Osteoblast (primary cell): Measurements from ENCODE around the gene DDO. TPM values are rescaled to one million over a fixed set of nuclear protein-coding genes. Genes with fewer than 3 reads are reported as not detected.

Source experiments
- DNase-seq: peaks from one replicate; pipeline ENCODE4 v3.0.0; 2011; ENCODE audit warnings: low spot score, mixed read lengths; ENCODE audit not compliant: insufficient read length; ENCODE audit errors: missing footprints
- H2AFZ ChIP-seq: 2 replicates; pipeline ENCODE4 v1.6.0; 2011; ENCODE audit warnings: mild to moderate bottlenecking, low read length
- H3K27ac ChIP-seq: 2 replicates; pipeline ENCODE4 v1.5.1; 2011; ENCODE audit warnings: mild to moderate bottlenecking, low read depth, low read length, moderate library complexity
- H3K27me3 ChIP-seq: 2 replicates; pipeline ENCODE4 v1.6.0; 2012; ENCODE audit warnings: mild to moderate bottlenecking, control low read depth, inconsistent platforms, low read length, moderate library complexity; ENCODE audit not compliant: insufficient read depth
- H3K36me3 ChIP-seq: 2 replicates; pipeline ENCODE4 v1.5.1; 2011; ENCODE audit warnings: mild to moderate bottlenecking, low read length, control low read depth, moderate library complexity; ENCODE audit not compliant: insufficient read depth
- H3K4me1 ChIP-seq: 2 replicates; pipeline ENCODE4 v1.5.1; 2011; ENCODE audit warnings: mild to moderate bottlenecking, low read length, control low read depth, moderate library complexity; ENCODE audit not compliant: insufficient read depth
- H3K4me2 ChIP-seq: 2 replicates; pipeline ENCODE4 v1.6.0; 2011; ENCODE audit warnings: mild to moderate bottlenecking, low read length; ENCODE audit not compliant: insufficient read depth
- H3K4me3 ChIP-seq: fragments of 200-600 bp; sonication (generic); 3 replicates; pipeline ENCODE4 v1.5.1; 2012; ENCODE audit warnings: mild to moderate bottlenecking, low read length, inconsistent platforms; ENCODE audit not compliant: insufficient read depth
- H3K79me2 ChIP-seq: 2 replicates; pipeline ENCODE4 v1.6.0; 2012; ENCODE audit warnings: mild to moderate bottlenecking, low read length, control low read depth, inconsistent platforms; ENCODE audit not compliant: insufficient read depth
- H3K9me3 ChIP-seq: 2 replicates; pipeline ENCODE4 v1.5.1; 2011; ENCODE audit warnings: low read depth, low read length, control low read depth
- H4K20me1 ChIP-seq: 2 replicates; pipeline ENCODE4 v1.6.0; 2012; ENCODE audit warnings: mild to moderate bottlenecking, low read length, control low read depth; ENCODE audit not compliant: insufficient read depth
- CTCF ChIP-seq: IDR thresholded peaks from 2 replicates; pipeline ENCODE4 v1.5.1; 2011; ENCODE audit warnings: mild to moderate bottlenecking, low read depth, low read length, moderate library complexity; ENCODE audit errors: extremely low read depth
- total RNA-seq: library from RNA; depleted of rRNA; stranded (reverse); fragments of >200 nt; gene quantifications from 2 replicates; pipeline ENCODE4 v1.2.3, GENCODE V29; 2012

The DDO gene
- total RNA-seq, 1 donor = 3.6 TPM

- Histone ChIP-seq H3K36me3 (no peaks in the 10 kb centered on the region), H4K20me1 (no peaks in the 10 kb centered on the region), H3K79me2 (no peaks in the 10 kb centered on the region), H3K9me3 (no peaks in the 10 kb centered on the region), H3K27me3 (no peaks in the 10 kb centered on the region), H3K4me2 (no peak overlapping the region), H3K4me3 (no peak overlapping the region), H3K4me1 (no peaks in the 10 kb centered on the region), H3K27ac (no peak overlapping the region), H2AFZ (no peak overlapping the region)
- no peak for TF ChIP-seq CTCF
- no peak for DNase-seq
Observed at GRCh38 chr6:110408901-110409300, 6.5 kb downstream of the DDO start.

GRCh38 chr6:110404607-110405006, 10.8 kb downstream of the DDO start:
- Histone ChIP-seq H3K27me3 (no peaks in the 10 kb centered on the region), H2AFZ (no peak overlapping the region)
- DNase-seq = no peak

GRCh38 chr6:110401585-110402176, 13.7 kb downstream of the DDO start:
- Histone ChIP-seq H3K4me1 (no peaks in the 10 kb centered on the region), H3K79me2 (no peaks in the 10 kb centered on the region), H4K20me1 (no peaks in the 10 kb centered on the region)

More at GRCh38 chr6:110404607-110405006, 10.8 kb downstream of the DDO start:
- H3K4me2 ChIP-seq = peak overlapping the region; percentile 1
- no peaks in the 10 kb centered on the region for H3K9me3 ChIP-seq
- TF ChIP-seq CTCF = no peak
- H3K4me1 ChIP-seq = no peaks in the 10 kb centered on the region
- no peak overlapping the region for H3K27ac ChIP-seq
- H3K36me3 ChIP-seq = no peaks in the 10 kb centered on the region
- no peaks in the 10 kb centered on the region for H4K20me1 ChIP-seq
- no peak overlapping the region for H3K4me3 ChIP-seq
- H3K79me2 ChIP-seq = no peaks in the 10 kb centered on the region

GRCh38 chr6:110400208-110400607, 15.2 kb downstream of the DDO start:
- Histone ChIP-seq H3K4me1 (no peaks in the 10 kb centered on the region), H4K20me1 (no peaks in the 10 kb centered on the region), H3K9me3 (no peaks in the 10 kb centered on the region), H3K79me2 (no peaks in the 10 kb centered on the region), H3K4me3 (peak overlapping the region; percentile 66), H3K4me2 (peak overlapping the region; percentile 53), H2AFZ (peak overlapping the region; percentile 66), H3K27ac (no peak overlapping the region), H3K27me3 (no peaks in the 10 kb centered on the region), H3K36me3 (no peaks in the 10 kb centered on the region)
- DNase-seq = no peak
- no peak for TF ChIP-seq CTCF

More at GRCh38 chr6:110401585-110402176, 13.7 kb downstream of the DDO start:
- no peak for DNase-seq
- no peak overlapping the region for H3K4me2 ChIP-seq
- H3K36me3 ChIP-seq = no peaks in the 10 kb centered on the region
- H3K9me3 ChIP-seq = no peaks in the 10 kb centered on the region
- no peak overlapping the region for H3K4me3 ChIP-seq
- H3K27me3 ChIP-seq = no peaks in the 10 kb centered on the region
- no peak overlapping the region for H2AFZ ChIP-seq
- no peak overlapping the region for H3K27ac ChIP-seq
- TF ChIP-seq CTCF = no peak
